Prostate gland (tissue), 2 donors: ENCODE measurements around the gene NOXRED1.
A peak's percentile ranks its signal among the peaks of the same experiment; 100 is the strongest.

ENCODE experiments used
- POLR2A ChIP-seq: fragments of 450-650 bp; IDR thresholded peaks from one replicate; pipeline ENCODE4 v1.6.1; 2016; ENCODE audit warnings: antibody characterized with exemption, mild to moderate bottlenecking
- TF ChIP-seq, protein P1 (sequence below), 4 experiments: fragments of 200-600 bp in 2 of 4; fragments of 450-650 bp in 2 of 4; sonication (generic) in 2 of 4; IDR thresholded peaks; 1 replicate in 3 of 4; 2 replicates in 1 of 4; pipeline ENCODE4 v1.5.1; 2016 to 2019; ENCODE audit warnings: antibody characterized with exemption in 4 of 4, mild to moderate bottlenecking in 2 of 4, moderate library complexity in 2 of 4

DNA sequence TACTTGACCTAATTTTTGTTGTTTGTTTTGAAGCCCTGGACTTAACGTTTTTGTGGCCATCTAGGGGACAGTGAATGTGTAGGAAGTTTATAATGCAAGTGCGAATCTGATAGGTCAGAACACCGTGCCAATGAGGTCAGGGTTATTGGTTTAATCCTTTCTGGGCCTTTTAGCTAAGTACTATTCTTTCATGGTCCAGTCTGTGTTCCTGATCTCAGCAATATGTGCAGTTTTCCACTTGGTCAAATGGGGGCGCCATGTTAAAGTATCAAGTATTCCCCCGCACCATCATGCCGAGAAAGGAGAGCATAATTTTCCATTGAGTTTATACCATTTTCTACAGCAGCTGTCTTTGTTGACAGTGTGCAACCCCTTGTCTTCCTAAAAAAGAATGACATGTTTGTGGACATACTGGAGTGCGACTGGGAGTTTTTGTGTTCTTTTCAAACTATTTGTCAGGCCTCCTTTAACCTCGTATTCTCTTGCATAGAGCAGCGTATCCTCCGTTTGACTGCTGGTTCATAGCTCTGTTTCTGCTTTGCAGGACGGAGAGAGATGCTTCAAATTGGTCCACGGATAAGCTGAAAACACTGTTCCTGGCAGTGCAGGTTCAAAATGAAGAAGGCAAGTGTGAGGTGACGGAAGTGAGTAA is 35.9 kb upstream of the NOXRED1 start:
- TF ChIP-seq POLR2A, result no peak
- TF ChIP-seq, protein P1, sequence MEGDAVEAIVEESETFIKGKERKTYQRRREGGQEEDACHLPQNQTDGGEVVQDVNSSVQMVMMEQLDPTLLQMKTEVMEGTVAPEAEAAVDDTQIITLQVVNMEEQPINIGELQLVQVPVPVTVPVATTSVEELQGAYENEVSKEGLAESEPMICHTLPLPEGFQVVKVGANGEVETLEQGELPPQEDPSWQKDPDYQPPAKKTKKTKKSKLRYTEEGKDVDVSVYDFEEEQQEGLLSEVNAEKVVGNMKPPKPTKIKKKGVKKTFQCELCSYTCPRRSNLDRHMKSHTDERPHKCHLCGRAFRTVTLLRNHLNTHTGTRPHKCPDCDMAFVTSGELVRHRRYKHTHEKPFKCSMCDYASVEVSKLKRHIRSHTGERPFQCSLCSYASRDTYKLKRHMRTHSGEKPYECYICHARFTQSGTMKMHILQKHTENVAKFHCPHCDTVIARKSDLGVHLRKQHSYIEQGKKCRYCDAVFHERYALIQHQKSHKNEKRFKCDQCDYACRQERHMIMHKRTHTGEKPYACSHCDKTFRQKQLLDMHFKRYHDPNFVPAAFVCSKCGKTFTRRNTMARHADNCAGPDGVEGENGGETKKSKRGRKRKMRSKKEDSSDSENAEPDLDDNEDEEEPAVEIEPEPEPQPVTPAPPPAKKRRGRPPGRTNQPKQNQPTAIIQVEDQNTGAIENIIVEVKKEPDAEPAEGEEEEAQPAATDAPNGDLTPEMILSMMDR (IDR thresholded peaks at IDR 0.05), result peak in 3 of 4 experiments; percentile 49 to 60 (median 54)
